ENCODE measurements around the gene ZNF329. TPM values are rescaled to one million over a fixed set of nuclear protein-coding genes. Genes with fewer than 3 reads are reported as not detected.
A peak's percentile ranks its signal among the peaks of the same experiment; 100 is the strongest.

ZNF329 gene
- polyA plus RNA-seq (2012; rRNA removed): 3.6 and 5.0 TPM in 2 replicates
- polyA plus RNA-seq (2012; cell fraction: cytosol; rRNA removed): 4.8 and 5.0 TPM in 2 replicates
- polyA plus RNA-seq (2012; cell fraction: nucleus; rRNA removed): 3.8 and 4.7 TPM in 2 replicates

DNA sequence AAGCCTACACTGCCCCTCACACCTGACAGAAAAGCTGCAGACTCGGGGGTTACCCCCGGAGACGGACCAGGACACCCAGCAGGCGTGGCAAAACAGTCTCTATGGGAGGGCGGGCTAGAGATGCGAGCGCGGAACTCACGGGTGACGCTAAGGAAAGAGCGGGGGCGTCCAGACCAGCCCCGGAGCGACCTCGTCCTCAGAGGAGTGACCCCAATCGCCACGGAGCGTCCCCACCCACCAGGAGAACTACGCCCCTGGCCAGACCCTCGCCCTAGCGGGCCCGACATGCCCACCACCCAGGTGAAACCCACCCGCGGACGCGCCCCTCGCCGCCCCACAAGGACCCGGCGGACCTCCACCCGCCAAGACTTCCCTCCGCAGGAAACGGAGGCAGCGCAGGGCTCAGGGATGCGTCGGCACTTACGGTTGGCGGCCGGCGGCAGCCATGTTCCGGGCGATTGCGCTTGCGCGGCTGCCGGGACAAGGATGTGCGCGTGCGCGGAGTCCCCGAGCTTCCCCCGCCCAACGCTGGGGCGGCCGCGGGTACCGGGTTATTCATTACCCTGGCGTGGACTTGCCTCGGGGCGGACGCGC, at the start of gene ZNF329:
ZNF329 (minus strand) TSS at position 462 of the 594 bp plus-strand sequence. CDS start 21,286 bp downstream, outside the sequence.
- H3K4me1 ChIP-seq (ENCODE audit: control insufficient read depth in 1 of 2, insufficient read depth in 2 of 2, low read depth in 1 of 2, low read length in 1 of 2): no peaks in the 10 kb centered on the region; a peak in 2 of 4 replicates
- peak within 1 kb of the TSS; percentile 68 for H3K9ac ChIP-seq
- CTCF ChIA-PET: no interaction called here
- peak within 1 kb of the TSS; percentile 75 for H3K4me2 ChIP-seq
- H3K36me3 ChIP-seq (replicated peaks in 1 of 2; ENCODE audit: control insufficient read depth in 1 of 2, insufficient read depth in 2 of 2, low read length in 1 of 2): peaks cover 0 to 11% of the 10 kb centered on the region in 2 experiments
- POLR2A ChIA-PET: interaction anchor here (1.0 kb wide), 1 partner anchor 469 kb away, joined by 3 read pairs; the partner anchor contains the start of gene ZNF551
- H3K27me3 ChIP-seq (ENCODE audit: insufficient read depth): no peaks in the 10 kb centered on the region
- peak within 1 kb of the TSS; percentile 74 for H2AFZ ChIP-seq (ENCODE audit: low read depth)
- no peaks in the 10 kb centered on the region for H4K20me1 ChIP-seq (ENCODE audit: insufficient read depth)
- 13% methylated on average over 33 of the region's 62 CpGs for WGBS (ENCODE audit: low lambda C conversion rate)
- H3K79me2 ChIP-seq (ENCODE audit: insufficient read depth): peaks cover 56% of the 10 kb centered on the region
- peaks cover 10% of the 10 kb centered on the region for H3K9me3 ChIP-seq
- peak within 1 kb of the TSS; percentile 81 to 92 for H3K4me3 ChIP-seq (ENCODE audit: low read depth in 2 of 2, low read length in 1 of 2)
- H3K9me2 ChIP-seq: no peaks in the 10 kb centered on the region
- H3F3A ChIP-seq (replicated peaks; ENCODE audit: insufficient read depth): peaks cover 13% of the 10 kb centered on the region
- DNase-seq: peak; percentile 98
- peak within 1 kb of the TSS; percentile 62 to 85; a peak in 3 of 4 replicates for H3K27ac ChIP-seq (ENCODE audit: low read depth in 2 of 2, low read length in 1 of 2)
- TF ChIP-seq RCOR1 (IDR thresholded peaks at IDR 0.05; ENCODE audit: low read length) (no peak), YY1 (IDR thresholded peaks at IDR 0.05; ENCODE audit: low read depth) (peak; percentile 94), RXRA (IDR thresholded peaks at IDR 0.05; ENCODE audit: borderline replicate concordance, low read depth) (no peak), JUND (IDR thresholded peaks at IDR 0.05) (no peak), TCF12 (IDR thresholded peaks at IDR 0.05) (no peak), ELF1 (IDR thresholded peaks at IDR 0.05) (no peak), CHD2 (IDR thresholded peaks at IDR 0.05; ENCODE audit: low read length, partially characterized antibody) (no peak), SIN3A (IDR thresholded peaks at IDR 0.05; ENCODE audit: borderline replicate concordance, low read depth, low read length) (no peak), NRF1 (IDR thresholded peaks at IDR 0.05; ENCODE audit: low read depth, low read length) (peak; percentile 81), NFIC (IDR thresholded peaks at IDR 0.05; ENCODE audit: borderline replicate concordance) (no peak), MEF2A (IDR thresholded peaks at IDR 0.05; ENCODE audit: borderline replicate concordance, low read depth) (no peak), TAF1 (IDR thresholded peaks at IDR 0.05; ENCODE audit: borderline replicate concordance, low read depth, low read length) (peak; percentile 49; the same call in 1 of the 2 replicates), TEAD4 (IDR thresholded peaks at IDR 0.05; ENCODE audit: borderline replicate concordance, insufficient read depth) (no peak), SMC3 (IDR thresholded peaks at IDR 0.05; ENCODE audit: low read depth, low read length) (no peak), RFX5 (IDR thresholded peaks at IDR 0.05; ENCODE audit: low read length) (no peak), EZH2phosphoT487 (IDR thresholded peaks at IDR 0.05; ENCODE audit: borderline replicate concordance, low read depth) (no peak), POLR2AphosphoS5 (IDR thresholded peaks at IDR 0.05; ENCODE audit: low read depth, low read length) (peak; percentile 85), FOXM1 (IDR thresholded peaks at IDR 0.05; ENCODE audit: low read depth) (no peak), FOXJ3 (CRISPR knock-in tag; IDR thresholded peaks at IDR 0.05) (no peak)
- TF ChIP-seq, protein P1, sequence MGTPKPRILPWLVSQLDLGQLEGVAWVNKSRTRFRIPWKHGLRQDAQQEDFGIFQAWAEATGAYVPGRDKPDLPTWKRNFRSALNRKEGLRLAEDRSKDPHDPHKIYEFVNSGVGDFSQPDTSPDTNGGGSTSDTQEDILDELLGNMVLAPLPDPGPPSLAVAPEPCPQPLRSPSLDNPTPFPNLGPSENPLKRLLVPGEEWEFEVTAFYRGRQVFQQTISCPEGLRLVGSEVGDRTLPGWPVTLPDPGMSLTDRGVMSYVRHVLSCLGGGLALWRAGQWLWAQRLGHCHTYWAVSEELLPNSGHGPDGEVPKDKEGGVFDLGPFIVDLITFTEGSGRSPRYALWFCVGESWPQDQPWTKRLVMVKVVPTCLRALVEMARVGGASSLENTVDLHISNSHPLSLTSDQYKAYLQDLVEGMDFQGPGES (IDR thresholded peaks at IDR 0.05; ENCODE audit: low read depth, low read length): no peak
- TF ChIP-seq, protein P2, sequence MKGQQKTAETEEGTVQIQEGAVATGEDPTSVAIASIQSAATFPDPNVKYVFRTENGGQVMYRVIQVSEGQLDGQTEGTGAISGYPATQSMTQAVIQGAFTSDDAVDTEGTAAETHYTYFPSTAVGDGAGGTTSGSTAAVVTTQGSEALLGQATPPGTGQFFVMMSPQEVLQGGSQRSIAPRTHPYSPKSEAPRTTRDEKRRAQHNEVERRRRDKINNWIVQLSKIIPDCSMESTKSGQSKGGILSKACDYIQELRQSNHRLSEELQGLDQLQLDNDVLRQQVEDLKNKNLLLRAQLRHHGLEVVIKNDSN (IDR thresholded peaks at IDR 0.05; ENCODE audit: borderline replicate concordance, low read depth): no peak
- TF ChIP-seq, protein P3, sequence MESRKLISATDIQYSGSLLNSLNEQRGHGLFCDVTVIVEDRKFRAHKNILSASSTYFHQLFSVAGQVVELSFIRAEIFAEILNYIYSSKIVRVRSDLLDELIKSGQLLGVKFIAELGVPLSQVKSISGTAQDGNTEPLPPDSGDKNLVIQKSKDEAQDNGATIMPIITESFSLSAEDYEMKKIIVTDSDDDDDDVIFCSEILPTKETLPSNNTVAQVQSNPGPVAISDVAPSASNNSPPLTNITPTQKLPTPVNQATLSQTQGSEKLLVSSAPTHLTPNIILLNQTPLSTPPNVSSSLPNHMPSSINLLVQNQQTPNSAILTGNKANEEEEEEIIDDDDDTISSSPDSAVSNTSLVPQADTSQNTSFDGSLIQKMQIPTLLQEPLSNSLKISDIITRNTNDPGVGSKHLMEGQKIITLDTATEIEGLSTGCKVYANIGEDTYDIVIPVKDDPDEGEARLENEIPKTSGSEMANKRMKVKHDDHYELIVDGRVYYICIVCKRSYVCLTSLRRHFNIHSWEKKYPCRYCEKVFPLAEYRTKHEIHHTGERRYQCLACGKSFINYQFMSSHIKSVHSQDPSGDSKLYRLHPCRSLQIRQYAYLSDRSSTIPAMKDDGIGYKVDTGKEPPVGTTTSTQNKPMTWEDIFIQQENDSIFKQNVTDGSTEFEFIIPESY (IDR thresholded peaks at IDR 0.05; ENCODE audit: borderline replicate concordance, low read depth): no peak
- TF ChIP-seq, protein P4, sequence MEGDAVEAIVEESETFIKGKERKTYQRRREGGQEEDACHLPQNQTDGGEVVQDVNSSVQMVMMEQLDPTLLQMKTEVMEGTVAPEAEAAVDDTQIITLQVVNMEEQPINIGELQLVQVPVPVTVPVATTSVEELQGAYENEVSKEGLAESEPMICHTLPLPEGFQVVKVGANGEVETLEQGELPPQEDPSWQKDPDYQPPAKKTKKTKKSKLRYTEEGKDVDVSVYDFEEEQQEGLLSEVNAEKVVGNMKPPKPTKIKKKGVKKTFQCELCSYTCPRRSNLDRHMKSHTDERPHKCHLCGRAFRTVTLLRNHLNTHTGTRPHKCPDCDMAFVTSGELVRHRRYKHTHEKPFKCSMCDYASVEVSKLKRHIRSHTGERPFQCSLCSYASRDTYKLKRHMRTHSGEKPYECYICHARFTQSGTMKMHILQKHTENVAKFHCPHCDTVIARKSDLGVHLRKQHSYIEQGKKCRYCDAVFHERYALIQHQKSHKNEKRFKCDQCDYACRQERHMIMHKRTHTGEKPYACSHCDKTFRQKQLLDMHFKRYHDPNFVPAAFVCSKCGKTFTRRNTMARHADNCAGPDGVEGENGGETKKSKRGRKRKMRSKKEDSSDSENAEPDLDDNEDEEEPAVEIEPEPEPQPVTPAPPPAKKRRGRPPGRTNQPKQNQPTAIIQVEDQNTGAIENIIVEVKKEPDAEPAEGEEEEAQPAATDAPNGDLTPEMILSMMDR (IDR thresholded peaks at IDR 0.05): no peak
- TF ChIP-seq, protein P5, sequence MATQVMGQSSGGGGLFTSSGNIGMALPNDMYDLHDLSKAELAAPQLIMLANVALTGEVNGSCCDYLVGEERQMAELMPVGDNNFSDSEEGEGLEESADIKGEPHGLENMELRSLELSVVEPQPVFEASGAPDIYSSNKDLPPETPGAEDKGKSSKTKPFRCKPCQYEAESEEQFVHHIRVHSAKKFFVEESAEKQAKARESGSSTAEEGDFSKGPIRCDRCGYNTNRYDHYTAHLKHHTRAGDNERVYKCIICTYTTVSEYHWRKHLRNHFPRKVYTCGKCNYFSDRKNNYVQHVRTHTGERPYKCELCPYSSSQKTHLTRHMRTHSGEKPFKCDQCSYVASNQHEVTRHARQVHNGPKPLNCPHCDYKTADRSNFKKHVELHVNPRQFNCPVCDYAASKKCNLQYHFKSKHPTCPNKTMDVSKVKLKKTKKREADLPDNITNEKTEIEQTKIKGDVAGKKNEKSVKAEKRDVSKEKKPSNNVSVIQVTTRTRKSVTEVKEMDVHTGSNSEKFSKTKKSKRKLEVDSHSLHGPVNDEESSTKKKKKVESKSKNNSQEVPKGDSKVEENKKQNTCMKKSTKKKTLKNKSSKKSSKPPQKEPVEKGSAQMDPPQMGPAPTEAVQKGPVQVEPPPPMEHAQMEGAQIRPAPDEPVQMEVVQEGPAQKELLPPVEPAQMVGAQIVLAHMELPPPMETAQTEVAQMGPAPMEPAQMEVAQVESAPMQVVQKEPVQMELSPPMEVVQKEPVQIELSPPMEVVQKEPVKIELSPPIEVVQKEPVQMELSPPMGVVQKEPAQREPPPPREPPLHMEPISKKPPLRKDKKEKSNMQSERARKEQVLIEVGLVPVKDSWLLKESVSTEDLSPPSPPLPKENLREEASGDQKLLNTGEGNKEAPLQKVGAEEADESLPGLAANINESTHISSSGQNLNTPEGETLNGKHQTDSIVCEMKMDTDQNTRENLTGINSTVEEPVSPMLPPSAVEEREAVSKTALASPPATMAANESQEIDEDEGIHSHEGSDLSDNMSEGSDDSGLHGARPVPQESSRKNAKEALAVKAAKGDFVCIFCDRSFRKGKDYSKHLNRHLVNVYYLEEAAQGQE (IDR thresholded peaks at IDR 0.05; ENCODE audit: low read depth, low read length): no peak
- TF ChIP-seq, protein P6, sequence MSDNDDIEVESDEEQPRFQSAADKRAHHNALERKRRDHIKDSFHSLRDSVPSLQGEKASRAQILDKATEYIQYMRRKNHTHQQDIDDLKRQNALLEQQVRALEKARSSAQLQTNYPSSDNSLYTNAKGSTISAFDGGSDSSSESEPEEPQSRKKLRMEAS (IDR thresholded peaks at IDR 0.05; ENCODE audit: low read depth): peak; percentile 9; the same call in 1 of the 2 replicates
